ELR (cell line): ENCODE measurements around the gene OSBPL10.
"Not testable (repeated sequence)": the region's sequence is repeated elsewhere in the genome, so short reads cannot be mapped to it uniquely, and the experiment has no call there.

Experiments used
- DNase-seq: peaks from one replicate; pipeline ENCODE4 v3.0.0-alpha.2; 2015; ENCODE audit warnings: low read depth

The OSBPL10 gene

DNA sequence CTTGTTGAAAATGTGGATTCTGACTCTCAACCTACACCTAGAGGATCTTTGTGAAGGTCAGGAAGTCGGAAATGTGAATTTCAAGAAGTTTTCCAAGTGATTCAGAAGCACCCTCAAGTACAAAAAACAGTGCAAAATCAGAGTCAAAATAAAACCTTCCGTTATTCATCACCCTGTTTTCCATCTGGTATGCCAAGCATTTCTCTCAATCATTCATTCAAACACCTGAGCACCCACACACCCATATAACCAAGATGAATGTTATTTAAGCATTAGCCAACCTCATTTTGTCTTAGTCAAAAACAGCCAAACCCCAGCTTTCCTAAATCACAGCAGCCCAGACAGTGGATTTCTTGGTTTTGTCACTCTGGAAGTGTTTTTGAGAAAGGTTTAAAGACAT, 91.1 kb downstream of the OSBPL10 start:
- DNase-seq: no peak

DNA sequence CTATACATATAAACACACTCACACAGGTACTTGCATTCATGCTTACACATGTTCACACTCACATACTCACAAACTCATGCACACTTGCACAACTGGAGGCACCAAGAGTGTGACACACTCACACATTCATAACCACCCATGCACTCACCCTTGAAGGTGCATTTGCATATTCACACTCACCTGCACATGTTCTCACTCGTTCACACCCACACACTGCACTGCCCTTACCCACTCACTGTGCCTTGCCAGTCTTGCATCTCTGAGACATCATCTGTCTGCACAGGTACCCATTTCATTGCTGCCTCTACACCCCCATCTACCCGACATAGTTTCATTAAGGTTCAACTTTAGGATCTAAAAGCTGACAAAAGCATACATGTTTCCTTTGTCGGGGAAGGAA, 95.8 kb downstream of the OSBPL10 start:
- DNase-seq: no peak

DNA sequence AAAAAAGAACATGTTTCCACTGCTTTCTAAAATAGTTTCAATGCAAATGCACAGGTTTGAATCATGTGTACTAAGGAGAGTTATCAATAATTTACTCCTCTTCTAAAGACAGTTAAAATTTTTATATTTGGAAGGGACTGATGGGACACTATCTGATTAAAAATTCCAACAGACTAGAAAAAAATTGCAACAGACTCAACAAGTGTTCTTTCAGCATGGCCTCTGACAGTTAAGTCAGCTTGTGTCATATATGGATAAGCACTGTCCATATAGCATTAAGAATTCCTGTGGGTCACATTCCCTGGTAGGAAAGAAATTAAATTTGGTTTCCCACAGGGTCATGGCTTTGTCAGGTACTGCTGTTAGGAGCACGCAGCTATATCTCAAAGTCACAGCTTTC, 96.8 kb downstream of the OSBPL10 start:
- DNase-seq: no peak

DNA sequence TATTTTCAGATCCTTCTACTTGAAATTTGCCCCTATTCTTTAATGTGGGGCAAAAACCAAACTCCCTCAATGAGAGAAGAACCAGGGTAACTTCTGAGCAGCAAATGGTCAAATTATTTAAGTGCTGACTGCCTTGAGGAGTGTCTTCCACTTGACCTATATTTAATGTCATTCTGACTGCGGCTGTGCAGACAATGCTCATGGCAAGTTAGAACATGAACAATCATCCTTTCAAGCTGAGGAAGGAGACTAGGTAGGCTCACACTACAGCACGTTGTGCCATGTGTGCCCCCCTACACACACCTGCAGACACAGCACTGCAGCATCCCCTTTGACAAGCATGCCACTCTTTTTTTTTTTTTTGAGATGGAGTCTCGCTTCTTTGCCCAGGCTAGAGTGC, 98.2 kb downstream of the OSBPL10 start:
- DNase-seq: no peak

DNA sequence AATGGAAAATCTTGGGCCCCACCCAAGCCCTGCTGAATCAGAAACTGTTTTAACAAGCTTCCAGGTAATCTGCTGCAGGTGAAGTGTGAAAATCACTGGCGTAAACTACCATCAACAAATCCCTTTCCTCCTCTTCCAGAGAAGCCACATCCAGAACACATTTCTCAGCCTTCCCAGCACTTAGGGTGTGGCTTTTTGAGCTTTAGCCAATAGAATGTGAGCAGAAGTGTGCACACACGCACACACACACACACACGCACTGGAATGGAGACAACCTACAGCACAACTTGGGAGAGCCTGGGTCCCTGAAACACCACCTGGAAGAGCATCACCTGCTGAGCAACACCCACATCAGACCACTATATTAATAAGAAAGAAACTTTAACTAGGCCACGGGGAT, 98.6 kb downstream of the OSBPL10 start:
- no peak for DNase-seq

DNA sequence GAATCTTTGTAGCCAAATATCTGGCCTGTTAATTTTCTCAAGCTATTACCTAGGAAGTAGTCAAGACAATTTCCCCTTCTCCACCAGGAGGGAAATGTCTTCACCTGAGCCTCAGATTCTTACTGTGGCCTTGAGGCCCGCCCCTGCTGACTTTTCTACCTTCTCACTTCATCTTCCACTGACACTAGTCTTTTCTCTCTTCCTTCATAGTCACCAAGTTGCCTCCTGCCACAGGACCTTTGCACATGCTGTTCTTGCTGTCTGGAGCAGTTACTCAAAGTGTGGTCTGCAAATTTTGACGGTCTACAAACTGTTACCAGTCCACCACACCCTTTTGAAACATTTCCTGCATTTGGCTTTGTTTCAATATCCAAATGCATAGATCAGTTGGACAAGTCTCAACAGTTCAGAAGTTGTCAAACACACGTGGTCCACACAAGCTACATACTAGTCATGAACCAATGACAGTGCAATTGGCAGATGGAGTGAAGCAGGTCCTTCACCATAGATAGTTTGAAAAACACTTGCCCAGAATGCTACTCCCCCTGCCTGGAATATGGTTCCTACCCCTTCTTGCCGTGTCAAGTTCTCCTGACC, 100.5 kb downstream of the OSBPL10 start:
- no peak for DNase-seq

DNA sequence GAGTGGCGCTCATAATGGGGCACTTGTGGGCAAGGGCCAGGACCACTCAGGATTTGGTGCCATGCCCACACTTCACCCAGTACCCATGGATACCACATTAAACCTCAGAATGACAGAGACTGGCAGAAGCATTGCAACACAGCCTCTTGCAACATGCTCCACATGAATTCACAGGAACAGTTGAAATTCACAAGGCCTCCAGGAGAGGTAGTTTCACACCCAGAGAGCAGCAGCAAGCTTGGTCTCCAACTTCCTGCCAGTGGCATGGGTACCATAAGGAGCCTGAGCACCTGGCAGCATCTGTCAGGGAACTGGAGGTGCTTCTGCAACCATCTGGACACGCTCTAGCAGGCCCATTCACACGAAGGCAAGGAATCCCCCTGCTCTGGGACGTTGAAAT, 101.0 kb downstream of the OSBPL10 start:
- no peak for DNase-seq

DNA sequence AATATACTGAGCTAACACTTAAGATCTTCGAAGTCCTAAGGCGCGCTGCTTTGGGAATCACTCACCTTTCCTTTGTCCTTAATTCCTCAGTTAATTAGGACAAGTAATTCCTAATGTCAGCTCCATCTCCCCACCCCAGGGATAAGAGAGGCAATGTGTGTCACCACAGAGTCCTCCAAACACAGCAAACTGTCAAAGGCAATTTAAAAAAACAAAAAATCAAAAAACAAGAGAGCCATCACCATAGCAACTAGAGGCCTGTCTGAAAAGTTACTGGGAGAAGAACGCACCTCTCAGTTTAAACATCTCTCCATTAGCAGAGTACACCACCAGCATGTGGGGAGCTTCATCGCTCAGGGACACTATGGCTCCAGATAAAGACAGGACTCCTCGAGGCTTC, 101.7 kb downstream of the OSBPL10 start:
- no peak for DNase-seq

DNA sequence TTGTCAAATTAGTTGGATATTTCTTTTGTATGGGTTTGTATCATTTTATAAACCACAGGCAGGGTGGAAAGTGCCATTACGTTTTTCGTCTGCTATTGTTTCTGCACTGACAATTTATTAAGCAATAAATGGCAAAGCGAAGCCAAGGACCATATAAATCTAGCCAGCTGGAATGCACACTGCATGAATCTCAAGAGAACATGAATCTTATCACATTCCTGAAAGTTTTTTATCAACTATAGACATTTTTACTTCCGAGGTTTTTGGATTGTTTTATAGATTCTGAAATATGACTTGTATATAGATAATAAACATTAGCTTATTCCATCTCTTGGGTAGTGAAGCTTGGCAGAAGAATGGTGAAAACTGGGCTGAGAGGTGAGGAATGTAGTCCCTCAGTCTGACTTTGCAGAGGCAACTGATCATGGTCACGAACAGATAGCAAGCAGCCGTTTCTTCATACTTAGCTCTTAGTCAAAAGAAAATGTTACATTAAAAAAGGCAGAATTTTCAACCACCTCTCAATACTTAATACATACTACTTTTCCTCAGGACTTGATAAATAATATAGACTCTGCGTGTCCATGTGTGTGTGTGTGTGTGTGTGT, 102.7 kb downstream of the OSBPL10 start:
- no peak for DNase-seq

DNA sequence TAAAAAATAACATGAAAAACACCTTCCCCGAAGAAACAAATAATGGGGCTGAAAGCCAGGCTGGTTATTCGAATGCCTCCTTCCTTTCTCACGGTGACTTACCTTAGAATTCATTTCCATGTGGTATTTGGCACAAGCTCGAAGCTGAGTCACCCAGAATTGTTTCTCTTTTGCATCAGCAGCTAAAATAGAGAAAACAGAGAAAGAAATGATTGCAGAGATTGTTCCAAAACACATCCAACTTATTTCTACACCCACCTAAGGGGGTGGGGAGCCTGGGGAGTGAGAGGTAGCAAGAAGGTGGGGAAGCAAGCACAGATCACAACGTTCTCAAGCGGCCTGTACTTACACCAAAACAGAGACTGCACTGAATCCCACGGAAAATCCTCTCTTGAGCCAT, 104.7 kb downstream of the OSBPL10 start:
- peak; percentile 54 for DNase-seq

DNA sequence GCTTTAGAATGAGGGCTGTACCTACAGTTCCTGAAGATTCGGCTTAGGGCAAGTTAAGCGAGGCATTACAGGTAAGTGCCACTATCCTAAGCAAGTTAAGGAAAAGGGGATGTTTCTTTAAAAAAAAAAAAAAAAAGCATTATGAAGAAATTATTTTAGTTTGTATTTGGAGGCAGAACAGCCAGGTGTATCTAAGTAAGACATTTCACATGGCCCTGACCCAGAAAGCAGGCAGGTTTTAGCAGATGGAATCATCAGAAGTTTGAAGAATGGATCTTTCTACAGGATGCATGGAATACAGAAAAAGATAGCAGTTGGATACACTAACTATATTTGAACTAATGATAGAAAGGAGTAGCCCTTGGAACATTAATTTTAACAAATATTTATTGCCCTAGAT, 105.6 kb downstream of the OSBPL10 start:
- no peak for DNase-seq

DNA sequence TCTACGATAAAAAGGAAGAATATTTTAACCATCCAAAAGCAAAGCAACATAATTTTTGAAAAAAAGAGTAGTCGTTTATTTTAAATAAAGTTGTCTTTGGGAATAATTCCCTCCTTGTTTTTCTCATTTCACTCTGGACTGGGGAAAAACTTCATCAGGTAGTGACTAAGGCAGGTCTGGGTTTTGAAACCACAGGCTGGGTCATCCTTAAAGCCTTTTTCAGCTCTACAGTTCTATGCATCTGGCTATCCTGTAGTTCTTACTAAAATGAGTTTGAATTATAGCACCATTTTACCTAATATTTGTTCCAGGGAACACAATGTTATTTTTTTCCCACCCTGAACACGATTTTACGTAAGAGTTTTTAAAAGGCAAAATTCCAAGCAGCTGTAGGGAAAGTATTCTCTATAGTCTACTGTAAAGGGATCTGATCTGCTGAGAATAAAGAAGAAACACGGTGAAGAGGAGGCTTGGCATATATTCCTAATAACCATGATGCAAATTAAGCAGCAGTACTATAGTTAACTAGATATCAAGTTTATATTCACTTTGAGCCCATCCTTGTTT, 107.7 kb downstream of the OSBPL10 start:
- DNase-seq: no peak

DNA sequence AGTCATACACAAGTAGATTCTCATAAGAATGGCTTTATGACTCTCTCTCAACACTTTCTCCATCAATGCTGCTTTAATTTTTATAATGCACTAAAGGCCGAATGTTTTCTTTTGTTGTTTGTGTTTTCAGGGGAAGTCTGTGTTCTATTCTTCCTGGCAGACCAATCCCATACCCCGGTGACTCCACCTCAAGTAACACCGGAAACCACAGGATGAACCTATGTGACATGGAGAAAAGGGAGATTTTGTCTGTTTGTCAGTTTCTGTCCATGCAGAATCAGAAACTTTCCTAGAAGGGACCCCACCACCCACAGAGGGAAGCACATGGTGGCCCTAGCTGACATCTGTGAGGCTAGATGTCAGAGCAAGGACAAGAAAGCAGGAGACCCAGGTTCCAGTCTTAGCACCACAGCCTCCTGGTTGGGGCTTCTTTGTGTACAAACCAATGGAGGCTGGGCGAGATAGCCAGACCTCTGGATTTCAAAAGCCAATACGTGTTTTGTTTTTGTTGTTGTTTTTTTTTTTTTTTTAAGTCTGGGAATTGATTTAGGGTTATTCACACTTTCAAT, 109.0 kb downstream of the OSBPL10 start:
- DNase-seq: no peak

DNA sequence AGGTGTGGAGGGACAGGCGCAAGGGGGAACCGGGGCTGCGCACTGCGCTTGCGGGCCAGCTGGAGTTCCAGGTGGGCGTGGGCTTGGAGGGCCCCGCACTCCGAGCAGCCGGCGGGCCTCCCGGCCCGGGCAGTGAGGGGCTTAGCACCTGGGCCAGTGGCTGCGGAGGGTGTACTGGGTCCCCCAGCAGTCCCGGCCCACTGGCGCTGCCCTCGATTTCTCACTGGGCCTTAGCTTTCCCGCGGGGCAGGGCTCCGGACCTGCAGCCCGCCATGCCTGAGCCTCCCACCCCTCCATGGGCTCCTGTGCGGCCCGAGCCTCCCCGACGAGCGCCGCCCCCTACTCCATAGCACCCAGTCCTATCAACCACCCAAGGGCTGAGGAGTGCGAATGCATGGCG, 111.0 kb downstream of the OSBPL10 start:
- not testable (repeated sequence) for DNase-seq

DNA sequence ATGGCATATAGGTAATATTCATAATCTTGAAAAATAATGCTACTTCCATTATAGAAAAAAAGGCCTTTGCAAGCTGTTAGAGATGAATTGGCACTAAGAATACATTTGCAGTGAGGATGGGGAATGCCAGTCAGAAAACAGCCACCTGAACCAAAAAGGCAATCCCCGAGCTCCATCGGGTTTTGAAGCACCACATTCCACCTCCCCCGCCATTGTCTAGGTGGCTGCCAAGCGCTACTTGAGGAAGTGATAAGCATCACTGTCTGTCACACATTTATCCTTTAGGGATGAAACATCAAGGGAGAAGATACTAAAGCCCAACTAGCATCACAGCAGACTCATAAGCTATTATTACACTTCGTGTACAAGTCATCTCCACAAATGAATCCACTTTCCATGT, 112.8 kb downstream of the OSBPL10 start:
- DNase-seq: no peak

DNA sequence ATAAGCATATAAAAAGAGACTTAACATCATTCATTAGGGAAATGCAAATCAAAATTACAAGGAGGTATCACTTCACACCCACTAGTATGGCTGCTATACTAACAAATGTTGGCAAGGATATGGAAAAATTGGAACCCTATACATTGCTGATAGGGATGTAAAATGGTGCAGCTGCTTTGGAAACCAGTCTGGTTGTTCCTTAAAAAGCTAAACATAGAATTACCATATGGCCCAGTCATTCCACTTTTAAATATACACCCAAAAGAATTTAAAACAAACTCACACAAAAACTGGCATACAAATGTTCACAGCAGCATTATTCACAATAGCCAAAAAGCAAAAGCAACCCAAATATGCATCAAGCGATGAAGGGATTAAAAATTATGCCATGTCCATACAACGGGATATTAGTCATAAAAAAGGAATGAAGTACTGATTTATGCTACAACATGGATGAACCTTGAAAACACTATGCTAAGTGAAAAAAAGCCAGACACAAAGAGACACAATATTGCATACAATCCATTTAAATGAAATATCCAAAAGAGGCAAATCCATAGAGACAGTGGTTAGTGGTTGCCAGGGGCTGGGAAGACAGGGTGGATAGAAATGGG, 118.3 kb downstream of the OSBPL10 start:
- peak; percentile 39 for DNase-seq

DNA sequence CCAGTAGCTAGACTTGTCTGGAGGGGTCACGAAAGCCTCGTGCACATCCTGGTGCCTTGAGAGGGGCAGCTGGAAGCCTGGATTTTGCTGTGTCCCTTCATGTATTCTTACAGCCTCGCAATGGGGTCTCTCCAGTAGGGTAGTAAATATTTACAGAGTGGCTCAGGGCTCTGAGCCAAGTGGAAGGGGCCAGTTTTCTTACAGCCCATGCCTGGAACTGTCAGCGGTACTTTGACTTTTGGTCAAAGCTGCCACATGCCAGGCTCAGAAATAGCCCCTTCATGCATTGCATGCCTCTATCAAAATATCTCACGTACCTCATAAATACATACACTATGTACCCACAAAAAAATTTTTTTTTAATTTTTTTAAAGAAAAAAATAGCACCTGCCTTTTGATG, 119.2 kb downstream of the OSBPL10 start:
- no peak for DNase-seq

DNA sequence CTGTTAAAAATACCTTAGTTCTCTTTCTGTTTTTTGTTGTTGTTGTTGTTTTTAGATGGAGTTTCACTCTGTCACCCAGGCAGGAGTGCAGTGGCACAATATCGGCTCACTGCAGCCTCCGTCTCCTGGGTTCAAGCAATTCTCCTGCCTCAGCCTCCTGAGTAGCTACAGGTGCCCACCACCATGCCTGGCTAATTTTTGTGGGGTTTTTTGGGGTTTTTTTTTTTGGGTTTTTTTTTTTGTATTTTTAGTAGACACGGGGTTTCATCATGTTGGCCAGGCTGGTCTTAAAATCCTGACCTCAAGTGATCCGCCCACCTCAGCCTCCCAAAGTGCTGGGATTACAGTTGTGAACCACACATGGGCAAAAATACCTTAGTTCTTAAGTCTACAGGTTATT, 120.4 kb downstream of the OSBPL10 start:
- DNase-seq: not testable (repeated sequence)

DNA sequence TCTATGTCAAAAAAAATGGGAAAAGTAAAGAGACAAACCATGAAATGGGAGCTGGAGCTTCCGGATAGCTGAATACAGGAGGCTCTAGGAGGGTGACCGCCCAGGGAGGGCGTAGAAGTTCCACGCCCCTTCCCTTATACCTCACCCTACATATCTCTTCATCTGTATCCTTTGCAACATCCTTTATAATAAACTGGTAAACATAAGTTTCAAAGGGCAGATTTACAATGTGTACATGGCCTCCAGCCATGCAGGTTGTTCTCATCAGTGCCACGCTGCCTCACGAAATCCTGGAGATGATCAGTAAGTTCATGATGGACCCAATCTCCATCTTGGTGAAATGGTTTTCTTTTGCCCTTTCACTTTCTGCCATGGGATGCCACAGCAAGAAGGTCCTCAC, 121.8 kb downstream of the OSBPL10 start:
- no peak for DNase-seq

DNA sequence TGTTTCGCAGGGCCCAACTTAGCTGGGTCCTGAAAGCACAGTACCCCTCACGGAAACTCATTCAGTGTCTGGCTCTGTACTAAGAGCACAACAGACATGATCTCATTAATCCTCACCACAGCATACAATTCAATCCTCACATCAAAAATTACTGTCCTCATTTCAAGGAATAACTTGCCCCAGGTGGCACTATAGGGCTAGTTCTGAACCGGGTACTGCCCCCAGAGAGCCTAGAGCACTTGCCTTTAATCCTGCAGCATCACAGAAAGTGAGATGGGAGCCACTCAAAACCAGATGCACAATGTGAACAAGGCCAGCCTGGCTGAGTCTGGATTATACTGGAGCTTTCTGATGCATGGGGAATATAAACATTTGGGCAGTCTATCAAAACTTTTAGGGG, 122.6 kb downstream of the OSBPL10 start:
- DNase-seq: peak; percentile 8

DNA sequence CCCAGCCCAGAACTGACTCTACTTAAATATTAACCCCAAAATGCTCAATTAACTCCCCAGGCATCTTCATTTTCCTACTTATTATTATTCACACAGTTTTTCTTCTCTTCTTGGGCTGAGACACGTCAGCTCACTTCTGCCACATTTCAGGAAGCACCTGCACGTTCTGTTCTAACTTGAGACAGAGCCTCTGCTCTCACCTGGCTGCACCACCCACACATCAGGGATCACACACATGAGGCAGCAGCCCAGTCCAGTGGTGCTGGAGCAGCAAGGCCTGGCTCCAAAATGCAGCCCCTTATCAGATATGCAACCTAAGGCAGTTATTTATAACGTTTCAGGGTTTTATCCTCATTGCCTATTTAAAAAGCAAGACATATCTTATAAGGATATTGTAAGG, 127.5 kb downstream of the OSBPL10 start:
- no peak for DNase-seq

DNA sequence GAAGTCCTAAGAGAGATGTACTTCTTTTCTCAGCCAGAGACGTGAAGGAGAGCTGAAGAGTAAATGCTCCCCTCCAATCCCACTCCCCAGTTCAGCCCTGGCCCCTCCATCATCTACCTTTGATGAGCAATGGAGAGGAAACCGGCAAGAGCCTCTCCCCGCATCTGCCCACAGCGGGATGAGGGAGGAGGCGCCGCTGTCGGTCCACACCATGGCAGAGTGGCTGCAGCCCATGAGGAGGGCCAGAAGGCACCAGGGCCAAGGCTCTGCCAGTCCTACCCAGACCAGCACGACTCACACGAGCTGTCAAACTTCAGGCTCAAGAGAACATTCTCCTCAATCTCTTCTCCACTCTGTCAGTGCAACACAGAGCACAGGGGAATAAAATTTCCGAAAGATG, 129.8 kb downstream of the OSBPL10 start:
- DNase-seq: no peak

DNA sequence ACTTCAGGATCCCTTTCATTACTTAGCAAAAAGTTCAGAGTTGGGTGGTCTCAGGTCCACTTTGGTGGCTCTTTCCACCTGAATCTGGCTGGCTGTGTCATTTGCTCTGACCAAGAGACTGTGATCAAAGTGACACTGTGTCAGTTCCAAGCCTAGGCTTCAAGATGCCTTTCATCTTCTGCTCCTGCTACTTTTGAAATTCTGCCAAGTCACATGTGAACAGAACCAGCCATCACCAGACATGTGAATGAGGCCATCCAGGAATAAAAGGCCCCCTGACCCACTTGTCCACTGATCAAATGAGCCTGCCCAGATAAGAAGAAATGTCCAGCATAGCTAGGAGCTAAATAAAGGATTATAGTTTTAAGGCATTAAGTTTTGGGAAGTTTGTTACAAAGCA, 132.2 kb downstream of the OSBPL10 start:
- DNase-seq: no peak
